ENCODE data around the gene COG5.

DNA sequence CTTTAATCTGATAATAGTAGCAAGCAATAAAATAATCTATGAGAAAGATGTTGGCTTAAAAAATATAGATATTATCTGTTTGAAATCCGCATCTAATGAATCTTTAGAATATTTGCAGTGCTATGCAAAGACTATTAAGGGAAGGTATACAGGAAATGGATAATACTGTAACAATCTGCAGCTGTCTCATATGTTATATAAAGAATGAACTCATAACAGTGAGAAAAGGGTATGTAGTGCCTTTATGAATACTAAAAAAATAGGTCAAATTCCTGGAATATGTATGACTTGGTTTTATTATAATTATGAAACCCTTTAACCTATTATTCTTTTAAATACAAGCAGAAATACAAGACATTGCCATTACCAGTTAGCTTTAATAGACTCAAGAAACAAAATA is 198.9 kb downstream of the COG5 start:
- no peak for TF ChIP-seq CTCF (IDR thresholded peaks at IDR 0.05; ENCODE audit: low read depth, low read length, missing input control)
- no peak for TF ChIP-seq REST (IDR thresholded peaks at IDR 0.05)
